Fibroblast of skin of scalp (primary cell): Measurements from ENCODE around the gene LDLRAD4. TPM values are rescaled to one million over a fixed set of nuclear protein-coding genes. Genes with fewer than 3 reads are reported as not detected.

ENCODE experiments used
- DNase-seq: peaks from one replicate; pipeline ENCODE4 v3.0.0-alpha.2; 2013
- polyA plus RNA-seq, 2 experiments: library from polyadenylated mRNA; unstranded; fragments of 120-200 nt; gene quantifications; one replicate each; pipeline ENCODE4 v1.2.1, GENCODE V29; 2013; ENCODE audit not compliant: insufficient read length in 2 of 2

The LDLRAD4 gene
- polyA plus RNA-seq (2013, experiment 1 of 2; ENCODE audit: insufficient read length) = 1.6 TPM
- polyA plus RNA-seq (2013, experiment 2 of 2; ENCODE audit: insufficient read length) = 1.8 TPM

DNA sequence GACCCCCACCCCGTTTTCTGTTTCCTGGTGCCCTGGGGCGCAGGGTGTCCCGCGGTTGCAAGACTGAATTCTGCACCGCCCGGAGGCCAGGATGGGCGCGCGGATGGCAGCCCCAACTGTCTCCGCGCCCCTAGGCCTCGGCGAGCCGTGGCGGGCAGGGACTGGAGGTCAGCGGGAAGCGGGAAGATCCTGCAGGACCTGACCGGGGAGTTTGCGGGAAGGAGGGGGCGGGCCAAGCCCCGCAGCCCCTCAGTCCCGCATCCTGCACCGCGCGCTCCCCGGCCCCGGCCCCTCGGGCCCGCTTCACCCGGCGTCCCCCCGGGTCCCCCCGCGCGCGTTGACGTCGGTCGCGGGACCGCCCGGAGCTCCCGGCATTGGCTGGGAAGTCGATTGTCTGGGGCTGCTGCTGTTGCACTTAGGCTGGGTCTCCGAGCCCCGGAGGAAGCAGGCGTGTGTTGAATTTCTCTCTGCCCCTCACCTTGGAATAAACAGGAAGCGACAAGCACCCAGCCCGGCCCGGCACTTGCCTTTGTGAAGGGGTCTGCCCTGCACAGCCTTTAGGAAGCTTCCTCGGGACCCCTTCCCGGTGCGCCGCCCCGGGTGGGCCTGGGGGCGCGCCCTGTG lies at the start of gene LDLRAD4:
Gene LDLRAD4 (plus strand): TSS at position 393 of the 624 bp plus-strand sequence.
- no peak for DNase-seq

DNA sequence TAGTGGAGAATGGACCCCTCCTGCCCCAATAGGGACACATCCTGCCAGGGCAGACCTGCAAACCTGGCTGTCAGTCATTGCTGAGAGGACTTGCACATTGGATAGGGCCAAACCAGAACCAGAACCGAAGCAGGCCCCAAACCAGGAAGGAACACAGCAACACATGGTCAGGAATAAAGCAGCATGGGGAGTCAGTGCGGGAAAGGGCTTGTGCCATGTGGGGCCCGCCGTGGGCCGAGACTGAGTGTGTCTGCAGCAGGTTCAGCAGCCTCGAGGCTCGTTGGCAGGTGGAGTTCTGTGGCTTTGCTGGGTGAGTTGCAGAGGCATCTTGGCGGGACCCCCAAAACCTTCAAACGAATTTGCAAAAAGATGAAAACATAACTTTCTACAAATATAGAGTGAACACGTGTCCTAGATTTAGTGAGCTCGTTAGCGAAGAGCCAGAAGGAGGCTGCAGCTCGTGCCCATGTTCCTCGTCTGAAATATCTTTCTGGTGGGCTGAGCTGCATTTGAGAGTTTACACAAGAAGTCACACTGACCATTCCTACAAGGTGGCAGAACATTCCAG lies 44.9 kb upstream of the LDLRAD4 start:
- DNase-seq = no peak

DNA sequence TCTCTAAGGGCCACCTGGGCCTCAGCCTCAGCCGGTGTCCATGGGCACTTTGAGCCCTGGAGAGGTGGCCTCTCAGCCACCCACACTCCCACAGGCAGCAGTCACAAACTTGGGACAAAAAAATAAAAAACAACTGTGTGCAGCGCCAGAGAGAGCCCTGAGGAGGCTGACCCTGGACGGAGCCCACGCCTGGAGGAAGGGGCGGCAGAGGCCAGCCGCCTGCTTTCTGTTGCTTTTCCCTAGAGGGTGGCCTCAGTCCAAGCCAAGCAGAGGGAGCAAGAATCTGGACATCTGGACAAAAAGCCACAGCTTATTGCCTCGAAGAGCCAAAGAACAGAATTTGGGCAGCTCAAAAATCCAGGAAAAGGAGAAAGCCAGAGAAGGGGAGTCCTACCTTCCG lies 43.3 kb upstream of the LDLRAD4 start:
- no peak for DNase-seq

- no peak for DNase-seq
Observed at GRCh38 chr18:13175754-13176210, 42.8 kb upstream of the LDLRAD4 start.

- DNase-seq = no peak
Observed at GRCh38 chr18:13176847-13177246, 41.7 kb upstream of the LDLRAD4 start.

DNA sequence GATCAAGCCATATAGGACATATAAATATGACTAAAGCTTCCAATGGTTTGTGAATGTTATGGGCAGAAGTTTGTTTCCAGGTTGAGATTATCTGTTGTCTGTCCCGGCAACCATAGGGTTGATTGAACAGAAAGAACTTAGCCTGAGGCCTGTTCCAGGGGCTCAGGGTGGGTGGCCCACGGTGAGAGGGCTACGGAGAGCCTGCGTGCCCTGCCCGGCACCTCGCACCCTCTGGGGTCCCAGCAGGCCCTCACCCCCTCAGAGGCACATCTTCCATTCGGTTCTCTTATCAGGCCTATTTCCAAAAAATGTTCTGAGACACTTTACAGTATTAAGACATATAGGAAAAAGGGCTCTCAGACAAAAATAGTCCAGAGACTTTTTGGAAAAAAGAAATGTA lies 40.4 kb upstream of the LDLRAD4 start:
- no peak for DNase-seq

- no peak for DNase-seq
Observed at GRCh38 chr18:13178976-13179375, 39.6 kb upstream of the LDLRAD4 start.

GRCh38 chr18:13179566-13180113 lies 38.9 kb upstream of the LDLRAD4 start:
- no peak for DNase-seq

- DNase-seq = no peak
Observed at GRCh38 chr18:13180614-13181375, 37.8 kb upstream of the LDLRAD4 start.

GRCh38 chr18:13181765-13182164 lies 36.8 kb upstream of the LDLRAD4 start:
- no peak for DNase-seq

DNA sequence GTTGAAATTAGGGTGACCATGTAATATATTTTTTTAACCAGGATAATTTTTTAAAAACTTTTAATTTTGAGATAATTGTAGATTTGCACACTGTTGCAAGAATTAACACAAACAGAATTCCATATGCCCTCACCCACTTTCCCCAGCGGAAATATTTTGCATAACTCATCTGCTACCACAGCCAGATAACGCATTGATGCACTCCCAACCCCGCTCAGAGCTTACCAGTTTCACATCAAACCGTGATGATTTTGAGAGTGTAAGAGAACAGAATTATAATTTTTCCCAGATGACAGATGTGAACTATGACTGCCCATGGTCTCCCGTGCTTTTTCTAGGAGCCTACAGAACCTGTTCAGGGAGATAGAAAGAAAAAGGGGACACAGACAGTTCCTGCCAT lies 35.2 kb upstream of the LDLRAD4 start:
- peak; percentile 9 for DNase-seq

DNA sequence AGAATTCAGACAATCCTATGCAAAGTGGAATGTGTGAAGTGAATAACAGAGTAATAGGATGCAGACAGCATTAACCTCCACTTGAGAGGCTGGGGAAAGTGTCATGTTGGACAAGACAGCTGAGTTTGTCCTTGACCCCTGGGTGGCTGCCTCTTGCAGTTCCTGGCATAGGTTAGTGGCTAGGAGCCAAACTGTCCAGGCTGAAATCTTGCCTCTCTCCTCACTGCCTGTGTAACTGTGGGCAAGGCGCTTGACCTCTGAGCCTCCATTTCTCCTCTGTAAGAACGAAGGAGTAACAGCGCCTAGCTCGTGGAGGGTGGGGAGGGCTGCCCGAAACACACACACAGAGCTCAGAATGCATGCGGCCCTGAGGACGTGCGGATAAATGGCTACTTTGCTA lies 34.8 kb upstream of the LDLRAD4 start:
- no peak for DNase-seq

DNA sequence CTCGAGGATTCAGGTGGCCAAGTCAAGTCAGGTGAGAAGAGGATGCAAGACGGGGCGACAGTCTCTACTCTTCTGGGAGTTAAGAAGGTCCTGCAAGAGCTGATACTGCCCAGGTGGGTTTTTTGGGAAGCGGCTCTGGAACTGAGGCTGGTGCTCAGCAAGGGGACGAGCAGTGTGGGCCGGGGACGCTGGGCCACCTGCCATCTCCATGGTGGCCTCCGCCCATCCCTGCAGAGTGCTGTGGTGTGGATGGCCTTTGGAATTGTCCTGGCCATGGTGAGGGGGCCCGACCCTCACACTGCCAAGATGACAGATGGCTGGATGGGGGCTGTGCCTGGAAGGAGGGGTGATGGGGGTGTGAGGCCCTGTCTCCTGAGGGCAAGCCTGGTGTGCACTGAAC lies 34.2 kb upstream of the LDLRAD4 start:
- no peak for DNase-seq

DNA sequence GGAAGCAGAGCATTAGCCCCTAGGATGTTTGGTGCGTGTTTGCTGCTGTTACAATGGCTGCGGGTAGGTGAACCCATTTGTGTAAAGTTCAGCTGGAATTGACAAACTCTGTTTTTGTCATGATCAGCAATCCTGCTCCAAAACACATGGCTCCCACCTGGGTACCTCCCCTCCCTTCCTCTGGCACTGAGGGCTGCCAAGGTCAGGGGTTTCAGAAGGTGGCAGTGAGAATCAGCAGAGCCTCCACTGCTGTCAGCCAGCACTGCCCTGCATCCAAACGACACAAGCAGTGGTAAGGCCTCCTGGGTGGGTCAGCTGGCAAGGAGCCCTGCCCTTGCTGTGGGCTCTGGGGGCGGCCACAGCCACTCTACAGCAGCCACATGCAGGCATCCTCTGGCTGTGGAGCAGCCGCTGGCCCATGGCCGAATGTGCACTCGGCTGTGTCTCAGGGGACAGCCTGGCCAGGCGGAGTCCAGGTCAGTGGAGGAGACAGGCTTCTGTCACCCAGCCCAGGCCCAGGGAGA lies 32.8 kb upstream of the LDLRAD4 start:
- no peak for DNase-seq

GRCh38 chr18:13186687-13187086 lies 31.9 kb upstream of the LDLRAD4 start:
- DNase-seq = no peak

DNA sequence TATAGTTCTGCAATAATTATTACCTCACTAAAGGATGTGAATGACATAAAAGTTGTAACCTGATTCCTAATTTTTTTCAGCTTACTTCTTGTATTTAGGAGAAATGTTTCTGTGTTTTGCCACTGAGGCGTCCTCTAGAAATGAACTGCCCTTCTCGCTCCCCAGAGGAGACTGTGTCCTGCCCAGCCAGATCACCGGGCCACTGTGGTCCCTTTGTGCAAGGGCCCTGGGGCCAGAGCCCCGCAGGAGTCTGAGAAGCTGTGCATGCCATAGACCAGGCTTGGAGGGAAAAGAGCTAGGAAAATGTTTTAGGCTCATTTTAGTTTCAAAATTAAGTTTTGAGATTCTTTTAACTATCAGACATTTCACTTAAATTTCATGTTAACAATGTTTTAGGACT lies 31.1 kb upstream of the LDLRAD4 start:
- no peak for DNase-seq

- DNase-seq = no peak
Observed at GRCh38 chr18:13191031-13191430, 27.5 kb upstream of the LDLRAD4 start.

DNA sequence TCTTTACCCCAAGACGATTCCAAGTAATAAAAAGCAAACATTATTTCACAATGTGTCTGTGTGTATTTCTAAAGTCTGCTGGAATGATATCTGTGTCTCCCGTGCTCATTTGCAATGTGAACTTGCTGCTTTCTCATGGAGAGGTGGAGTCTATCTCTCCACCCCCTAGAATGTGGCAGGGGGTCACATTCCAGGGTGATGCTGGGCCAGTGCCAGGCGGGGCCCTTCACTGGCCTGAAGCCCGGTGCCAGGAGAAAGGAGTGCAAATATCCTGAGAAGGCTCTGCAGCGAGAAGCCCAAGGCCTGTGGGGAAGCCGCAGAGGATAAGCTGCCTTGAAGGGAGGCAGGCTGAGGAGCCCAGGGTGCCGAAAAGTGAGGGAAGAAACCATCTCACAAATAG lies 26.8 kb upstream of the LDLRAD4 start:
- DNase-seq = peak; percentile 8

DNA sequence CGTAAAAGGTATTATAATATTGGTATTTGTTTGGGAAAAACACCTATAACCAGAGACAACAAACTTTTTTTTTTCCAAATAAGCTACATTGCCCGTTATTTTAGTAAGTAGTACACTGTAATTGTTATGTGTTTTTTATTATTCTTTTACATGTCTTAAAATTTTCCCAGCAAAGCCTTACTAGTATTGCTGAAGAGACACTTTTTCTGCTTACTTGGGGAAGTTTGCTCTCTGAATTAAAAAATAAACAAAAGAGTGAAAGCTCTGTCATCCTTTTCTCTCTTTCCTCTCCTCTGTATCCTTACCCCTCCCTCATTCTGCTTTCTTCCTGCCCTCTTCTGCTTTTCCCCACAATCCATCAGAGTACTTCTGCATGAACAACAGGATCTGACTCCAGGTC lies 25.6 kb upstream of the LDLRAD4 start:
- DNase-seq = no peak

GRCh38 chr18:13194239-13194638 lies 24.3 kb upstream of the LDLRAD4 start:
- no peak for DNase-seq

- no peak for DNase-seq
Observed at GRCh38 chr18:13198701-13199100, 19.9 kb upstream of the LDLRAD4 start.

DNA sequence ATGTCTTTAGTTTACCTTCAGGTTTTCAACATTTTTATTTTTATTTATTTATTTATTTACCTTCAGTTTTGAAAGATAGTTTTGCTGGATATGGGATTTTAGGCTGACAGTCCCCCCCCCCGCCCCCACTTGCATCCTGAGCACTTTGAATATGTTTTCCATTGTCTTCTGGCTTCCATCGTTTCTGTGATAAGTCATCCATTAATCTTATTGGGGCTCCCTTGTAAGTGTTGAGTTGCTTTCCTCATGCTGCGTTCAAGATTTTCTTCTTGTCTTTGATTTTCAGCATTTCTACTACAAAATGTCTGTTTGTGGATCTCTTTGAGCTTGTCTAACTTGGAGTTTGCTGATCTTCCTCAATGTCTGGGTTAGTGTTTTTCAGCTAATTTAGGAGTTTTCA lies 19.4 kb upstream of the LDLRAD4 start:
- DNase-seq = no peak

GRCh38 chr18:13201292-13201691 lies 17.3 kb upstream of the LDLRAD4 start:
- DNase-seq = no peak
